Right lobe of liver (tissue), 4 donors: ENCODE data around the gene LRRC31.

ENCODE experiments used
- POLR2A ChIP-seq: fragments of 450-650 bp; IDR thresholded peaks from one replicate; pipeline ENCODE4 v1.6.1; 2017; ENCODE audit warnings: antibody characterized with exemption, mild to moderate bottlenecking
- TF ChIP-seq, protein P1 (sequence below), 4 donors: fragments of 200-600 bp in 3 of 4; fragments of 450-650 bp in 1 of 4; IDR thresholded peaks; one replicate each; pipeline versions ENCODE4 v1.5.1 to v1.8.0; 2016 to 2022; ENCODE audit warnings: antibody characterized with exemption in 4 of 4, mild to moderate bottlenecking in 2 of 4
- donor health status: DM: no; HTN: no; CAD: no.
- donor health status: DM: no; HTN: no; CAD: no.
- donor health status: DM: no; HTN: yes; CAD: no.

DNA sequence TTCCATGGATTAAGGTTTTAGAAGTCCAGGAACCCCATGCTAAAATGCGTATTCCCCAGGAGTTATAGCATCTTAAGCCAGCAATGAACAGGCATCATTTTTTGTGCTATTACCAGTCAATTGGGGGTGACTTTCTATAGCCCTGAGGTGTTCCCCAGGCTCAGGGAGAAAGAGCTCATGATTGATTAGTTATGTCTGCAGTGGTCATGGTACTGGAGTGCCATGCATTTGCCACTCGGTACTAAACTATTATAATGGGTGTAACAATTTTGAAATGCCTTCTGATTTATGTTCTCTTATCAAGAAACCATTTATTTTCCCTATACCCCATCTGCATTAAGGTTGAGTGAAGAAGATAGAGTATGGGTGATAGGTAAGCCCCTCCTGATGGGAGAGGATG is 11.9 kb downstream of the LRRC31 start:
- TF ChIP-seq, protein P1, sequence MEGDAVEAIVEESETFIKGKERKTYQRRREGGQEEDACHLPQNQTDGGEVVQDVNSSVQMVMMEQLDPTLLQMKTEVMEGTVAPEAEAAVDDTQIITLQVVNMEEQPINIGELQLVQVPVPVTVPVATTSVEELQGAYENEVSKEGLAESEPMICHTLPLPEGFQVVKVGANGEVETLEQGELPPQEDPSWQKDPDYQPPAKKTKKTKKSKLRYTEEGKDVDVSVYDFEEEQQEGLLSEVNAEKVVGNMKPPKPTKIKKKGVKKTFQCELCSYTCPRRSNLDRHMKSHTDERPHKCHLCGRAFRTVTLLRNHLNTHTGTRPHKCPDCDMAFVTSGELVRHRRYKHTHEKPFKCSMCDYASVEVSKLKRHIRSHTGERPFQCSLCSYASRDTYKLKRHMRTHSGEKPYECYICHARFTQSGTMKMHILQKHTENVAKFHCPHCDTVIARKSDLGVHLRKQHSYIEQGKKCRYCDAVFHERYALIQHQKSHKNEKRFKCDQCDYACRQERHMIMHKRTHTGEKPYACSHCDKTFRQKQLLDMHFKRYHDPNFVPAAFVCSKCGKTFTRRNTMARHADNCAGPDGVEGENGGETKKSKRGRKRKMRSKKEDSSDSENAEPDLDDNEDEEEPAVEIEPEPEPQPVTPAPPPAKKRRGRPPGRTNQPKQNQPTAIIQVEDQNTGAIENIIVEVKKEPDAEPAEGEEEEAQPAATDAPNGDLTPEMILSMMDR (IDR thresholded peaks at IDR 0.05) = no peak
- no peak for TF ChIP-seq POLR2A
